HG03342 (cell line): ENCODE results near the gene FAM47C.
"Not testable (repeated sequence)": the region's sequence is repeated elsewhere in the genome, so short reads cannot be mapped to it uniquely, and the experiment has no call there.

Experiments used
- ATAC-seq: cut with Tn5 transposase; IDR thresholded peaks from one replicate; pipeline ENCODE4 v1.9.1; 2021; ENCODE audit warnings: mild to moderate bottlenecking, moderate library complexity; ENCODE audit not compliant: unreplicated experiment

Gene FAM47C

GRCh38 chrX:37008182-37008581 lies at the start of gene FAM47C:
Gene FAM47C (plus strand): TSS chrX:37008366. CDS start chrX:37008411, 45 bp downstream.
- not testable (repeated sequence) for ATAC-seq

- ATAC-seq = no peak
These were observed 46.6 kb upstream of the FAM47C start for GRCh38 chrX:36961590-36961989.

- no peak for ATAC-seq
These were observed 44.9 kb upstream of the FAM47C start for GRCh38 chrX:36963069-36963808.

GRCh38 chrX:36963852-36964251 lies 44.3 kb upstream of the FAM47C start:
- no peak for ATAC-seq

- ATAC-seq = no peak
These were observed 34.6 kb upstream of the FAM47C start for GRCh38 chrX:36973575-36973974.

- ATAC-seq = no peak
These were observed 33.3 kb upstream of the FAM47C start for GRCh38 chrX:36974911-36975310.

- ATAC-seq = no peak
These were observed 29.3 kb upstream of the FAM47C start for GRCh38 chrX:36978886-36979285.

GRCh38 chrX:36983831-36984230 lies 24.3 kb upstream of the FAM47C start:
- ATAC-seq = no peak

- not testable (repeated sequence) for ATAC-seq
These were observed 22.6 kb upstream of the FAM47C start for GRCh38 chrX:36985416-36986209.

- no peak for ATAC-seq
These were observed 21.9 kb upstream of the FAM47C start for GRCh38 chrX:36986231-36986630.

- ATAC-seq = not testable (repeated sequence)
These were observed 21.0 kb upstream of the FAM47C start for GRCh38 chrX:36987212-36987611.

- ATAC-seq = no peak
These were observed 8.0 kb upstream of the FAM47C start for GRCh38 chrX:37000140-37000539.

- no peak for ATAC-seq
These were observed 2.3 kb downstream of the FAM47C start for GRCh38 chrX:37010496-37010895.

- not testable (repeated sequence) for ATAC-seq
These were observed 26.1 kb downstream of the FAM47C start for GRCh38 chrX:37034260-37034659.

GRCh38 chrX:37036674-37037220 lies 28.6 kb downstream of the FAM47C start:
- not testable (repeated sequence) for ATAC-seq

GRCh38 chrX:37038814-37039213 lies 30.6 kb downstream of the FAM47C start:
- not testable (repeated sequence) for ATAC-seq

- ATAC-seq = not testable (repeated sequence)
These were observed 35.1 kb downstream of the FAM47C start for GRCh38 chrX:37042956-37043885.

GRCh38 chrX:37047776-37048175 lies 39.6 kb downstream of the FAM47C start:
- no peak for ATAC-seq

- ATAC-seq = not testable (repeated sequence)
These were observed 49.4 kb downstream of the FAM47C start for GRCh38 chrX:37057572-37057971.

GRCh38 chrX:37060999-37061398 lies 52.8 kb downstream of the FAM47C start:
- peak; percentile 89 for ATAC-seq
